ENCODE measurements around the gene MRPS24. TPM values are rescaled to one million over a fixed set of nuclear protein-coding genes. Genes with fewer than 3 reads are reported as not detected.
"Not testable (repeated sequence)": the region's sequence is repeated elsewhere in the genome, so short reads cannot be mapped to it uniquely, and the experiment has no call there.

The MRPS24 gene
- total RNA-seq, 1 donor from 2014 or later = 168 TPM

GRCh38 chr7:43824963-43825362 is 44.4 kb downstream of the MRPS24 start:
- Histone ChIP-seq H3K4me3 (ENCODE audit: low read depth, low read length) (no peak overlapping the region), H3K27me3 (ENCODE audit: control insufficient read depth, insufficient read depth, low read length) (no peaks in the 10 kb centered on the region), H3K36me3 (ENCODE audit: control insufficient read depth, insufficient read depth, low read length) (no peaks in the 10 kb centered on the region)
- no peak for TF ChIP-seq CTCF (IDR thresholded peaks at IDR 0.05; ENCODE audit: insufficient read depth, low read length, poor library complexity, severe bottlenecking)
- no peak for DNase-seq (ENCODE audit: low read depth)

GRCh38 chr7:43824513-43824912 is 44.8 kb downstream of the MRPS24 start:
- not testable (repeated sequence) for DNase-seq (ENCODE audit: low read depth); H3K4me3 ChIP-seq (ENCODE audit: low read depth, low read length); H3K27me3 ChIP-seq (ENCODE audit: control insufficient read depth, insufficient read depth, low read length)

GRCh38 chr7:43823941-43824340 is 45.4 kb downstream of the MRPS24 start:
- Histone ChIP-seq H3K36me3 (ENCODE audit: control insufficient read depth, insufficient read depth, low read length) (no peaks in the 10 kb centered on the region), H3K27me3 (ENCODE audit: control insufficient read depth, insufficient read depth, low read length) (no peaks in the 10 kb centered on the region), H3K4me3 (ENCODE audit: low read depth, low read length) (no peak overlapping the region)
- TF ChIP-seq CTCF (IDR thresholded peaks at IDR 0.05; ENCODE audit: insufficient read depth, low read length, poor library complexity, severe bottlenecking) = no peak
- no peak for DNase-seq (ENCODE audit: low read depth)

More at GRCh38 chr7:43824513-43824912, 44.8 kb downstream of the MRPS24 start:
- not testable (repeated sequence) for H3K36me3 ChIP-seq (ENCODE audit: control insufficient read depth, insufficient read depth, low read length)

- not testable (repeated sequence) for H3K36me3 ChIP-seq (ENCODE audit: control insufficient read depth, insufficient read depth, low read length); DNase-seq (ENCODE audit: low read depth); H3K27me3 ChIP-seq (ENCODE audit: control insufficient read depth, insufficient read depth, low read length); H3K4me3 ChIP-seq (ENCODE audit: low read depth, low read length)
Measured at GRCh38 chr7:43823425-43823824, 45.9 kb downstream of the MRPS24 start.

Other genes with a start within 250 kb of the MRPS24 start
- gene COA1, start 140.0 kb downstream of the MRPS24 start, total RNA-seq = 49.5 and 67.1 TPM in 2 replicates
- gene BLVRA, start 110.8 kb downstream of the MRPS24 start, total RNA-seq = 47.1 and 60.2 TPM in 2 replicates
- gene URGCP, start 37.1 kb upstream of the MRPS24 start, total RNA-seq = 30.0 and 30.1 TPM in 2 replicates
- gene UBE2D4, start 56.9 kb upstream of the MRPS24 start, total RNA-seq = 27.4 and 34.0 TPM in 2 replicates
- not detected in 2 replicates for gene SPDYE1, start 128.4 kb upstream of the MRPS24 start, total RNA-seq
- gene DBNL, start 175.2 kb upstream of the MRPS24 start, total RNA-seq = 120 and 121 TPM in 2 replicates
- gene PGAM2, start 196.1 kb upstream of the MRPS24 start, total RNA-seq = not detected in 2 replicates
- 19.8 and 22.1 TPM in 2 replicates for gene POLM, start 213.0 kb upstream of the MRPS24 start, total RNA-seq
- gene AEBP1, start 234.8 kb upstream of the MRPS24 start, total RNA-seq = 81.1 and 82.8 TPM in 2 replicates